ENCODE results near the gene TSPAN9.

TSPAN9 gene

DNA sequence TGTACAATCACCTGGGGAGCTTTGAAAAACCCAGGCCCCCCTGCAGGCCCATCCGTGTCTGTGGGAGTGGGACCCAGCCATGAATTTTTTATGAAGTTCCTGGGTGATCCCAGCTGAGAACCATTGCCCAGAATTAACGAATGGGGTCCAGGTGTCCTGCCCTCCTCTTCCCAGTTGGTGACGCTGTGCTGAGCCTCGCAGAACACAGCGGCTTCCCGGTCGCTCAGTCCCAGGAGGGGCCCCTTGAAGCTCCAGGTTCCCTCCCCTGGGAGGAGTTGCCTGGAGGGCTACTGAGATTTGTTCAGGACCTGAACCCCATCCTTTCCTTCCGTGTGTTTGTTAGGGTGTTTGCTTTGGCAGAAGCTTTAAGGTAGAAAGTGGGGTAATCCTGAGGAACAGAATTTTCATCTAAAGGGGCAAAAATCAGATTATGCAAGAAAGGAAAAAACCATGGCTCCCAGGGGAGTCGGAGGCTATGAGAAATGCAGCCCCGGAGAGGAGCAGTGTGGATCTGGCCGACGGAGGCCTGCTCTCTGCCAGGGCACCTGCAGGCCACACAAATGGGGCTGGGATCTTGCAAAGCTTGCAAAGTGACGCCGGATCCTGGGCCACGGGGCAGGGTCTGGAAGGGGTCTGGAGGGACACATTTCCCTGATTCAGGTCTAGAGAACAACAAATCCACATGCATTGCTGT is 249.1 kb downstream of the TSPAN9 start:
- no peak for DNase-seq

DNA sequence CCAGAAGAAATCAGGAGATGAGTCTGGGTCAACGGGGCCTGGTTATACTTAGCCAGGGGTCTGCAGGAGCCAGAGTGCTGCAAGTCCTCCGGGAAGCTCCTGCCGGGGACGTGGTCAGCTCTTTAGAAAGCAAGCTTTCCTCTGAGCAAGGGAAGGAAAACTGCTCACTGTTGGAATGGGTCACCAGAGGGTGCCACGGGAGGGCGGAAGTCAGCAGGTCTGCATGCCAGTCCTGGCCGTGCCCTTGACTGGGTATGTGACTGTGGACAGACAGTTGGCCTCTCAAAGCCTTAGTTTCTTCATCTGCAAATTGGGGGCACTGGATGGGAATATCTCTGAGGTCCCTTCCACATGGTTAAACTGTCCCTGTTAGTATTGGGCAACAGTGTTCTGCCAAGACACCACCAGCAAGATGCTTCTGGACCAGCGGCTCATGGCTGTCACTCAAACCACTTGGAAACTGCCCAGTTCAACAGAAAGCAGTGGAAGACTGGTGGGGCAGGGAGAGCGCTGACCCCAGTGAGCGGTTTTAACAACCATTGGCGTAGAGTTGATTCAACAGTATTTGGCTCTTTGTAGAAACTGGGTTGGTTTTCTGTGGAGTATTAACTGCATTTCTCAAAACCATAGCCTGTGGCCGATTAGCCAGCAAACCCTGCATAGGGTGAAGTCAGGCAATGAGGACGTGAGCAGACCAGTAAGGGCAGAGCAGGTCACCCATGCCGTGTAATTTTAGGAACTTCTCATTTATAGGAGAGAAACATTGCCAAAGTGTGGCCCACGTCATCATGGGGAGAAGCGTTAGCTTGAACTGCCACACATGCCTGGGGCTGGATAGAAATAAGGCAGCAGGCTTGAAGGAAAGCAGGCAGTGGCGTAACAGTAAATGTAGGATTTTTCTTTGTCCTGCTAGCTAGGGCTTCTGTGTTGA is 249.9 kb downstream of the TSPAN9 start:
- DNase-seq = no peak

DNA sequence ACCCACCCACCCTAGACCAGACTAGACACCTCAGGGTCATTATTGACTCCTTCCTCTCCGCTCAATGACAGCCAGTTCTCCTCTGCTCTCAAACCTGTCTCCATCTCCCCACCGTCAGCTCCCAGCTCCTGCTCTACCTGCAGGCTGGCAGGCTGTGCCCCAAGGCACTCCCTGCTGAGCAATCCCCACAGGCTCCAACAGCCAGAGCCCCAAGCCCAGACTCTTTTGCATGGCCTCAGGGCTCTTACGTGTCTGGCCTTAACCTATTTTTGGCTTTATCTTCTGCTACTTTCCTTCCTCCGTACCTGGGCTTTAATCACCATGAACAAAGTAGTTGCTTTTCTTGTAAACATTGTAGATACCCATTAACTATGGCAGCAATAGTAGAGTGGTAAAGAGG is 250.9 kb downstream of the TSPAN9 start:
- DNase-seq = no peak

DNA sequence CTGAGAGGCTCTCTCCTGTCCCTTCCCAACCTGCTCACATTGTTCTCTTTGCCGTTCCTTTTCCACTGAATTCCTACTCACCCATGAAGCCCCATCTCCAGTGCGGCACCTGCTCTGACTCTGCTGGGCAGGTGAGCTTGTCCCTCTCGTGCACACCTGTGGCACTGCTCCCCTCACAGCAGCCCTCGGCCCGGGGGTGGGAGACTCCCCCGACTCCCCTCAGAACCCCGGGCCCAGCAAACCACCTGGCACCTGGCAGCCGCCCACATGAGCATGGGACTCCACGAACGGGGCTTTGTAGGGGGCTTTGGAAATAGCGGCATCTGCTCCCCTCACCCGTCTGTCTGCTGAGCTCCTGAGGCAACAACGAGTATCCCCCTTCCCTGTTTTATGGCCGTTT is 251.4 kb downstream of the TSPAN9 start:
- DNase-seq = no peak

DNA sequence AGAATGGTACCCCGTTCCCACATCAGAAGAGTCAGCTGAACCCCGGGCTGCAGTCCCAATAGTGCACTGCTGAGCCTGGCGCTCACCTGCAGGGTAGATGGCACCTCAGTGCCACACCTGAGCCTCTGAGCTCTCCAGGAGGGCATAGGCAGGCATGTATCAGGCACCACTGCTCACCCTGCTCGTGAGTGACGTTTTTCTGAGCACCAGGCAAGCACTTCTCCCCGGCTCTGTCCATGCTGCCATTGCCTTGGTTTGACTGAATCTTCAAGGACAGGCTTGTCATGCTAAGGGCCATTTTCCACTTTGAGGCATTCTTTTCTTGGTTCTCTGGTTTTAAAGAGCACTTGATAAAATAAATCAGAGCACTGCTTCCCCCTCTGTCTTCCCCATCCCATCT is 252.2 kb downstream of the TSPAN9 start:
- no peak for DNase-seq

DNA sequence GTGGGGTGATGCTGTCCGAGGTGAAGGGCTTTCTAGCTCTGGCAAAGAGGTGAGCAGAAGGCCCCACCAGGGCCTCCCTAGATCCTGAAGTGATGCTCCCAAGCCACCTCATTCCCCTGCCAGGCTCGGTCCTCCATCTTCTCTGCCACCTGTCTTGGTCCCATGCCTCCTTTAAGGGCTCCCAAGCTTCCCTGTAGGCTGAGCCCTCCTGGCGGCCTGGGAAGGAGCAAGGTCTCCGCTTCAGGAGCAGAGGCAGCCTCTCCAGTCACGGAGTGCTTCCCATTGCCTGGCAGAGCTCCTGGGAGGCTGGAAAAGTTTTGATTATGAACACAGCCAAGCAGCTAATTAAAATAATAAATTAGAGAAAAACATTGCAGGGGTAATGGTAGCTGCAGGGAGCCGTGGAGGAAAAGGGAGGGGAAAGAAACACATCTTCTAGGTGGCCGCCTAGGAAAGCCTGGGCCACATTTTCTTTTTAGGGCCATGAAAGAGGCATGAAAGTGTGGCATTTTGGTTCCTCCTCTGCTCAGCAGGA is 253.9 kb downstream of the TSPAN9 start:
- no peak for DNase-seq

DNA sequence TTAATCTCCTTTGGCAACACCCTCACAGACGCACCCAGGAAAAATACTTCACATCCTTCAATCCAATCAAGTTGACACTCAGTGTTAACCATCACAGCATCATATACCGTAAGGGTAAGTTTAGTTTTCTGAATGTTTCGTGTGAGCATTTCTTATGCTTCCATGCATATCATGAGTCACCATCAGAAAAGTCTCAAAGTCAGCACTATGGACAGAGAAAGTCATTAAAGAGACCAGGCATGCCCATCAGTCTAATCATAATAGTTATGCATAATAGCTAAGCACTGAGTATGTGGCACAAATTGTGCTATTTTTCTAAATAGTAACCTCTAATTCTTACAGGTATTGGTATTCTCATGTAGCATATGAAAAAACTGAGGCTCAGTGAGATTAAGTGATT is 255.0 kb downstream of the TSPAN9 start:
- no peak for DNase-seq

DNA sequence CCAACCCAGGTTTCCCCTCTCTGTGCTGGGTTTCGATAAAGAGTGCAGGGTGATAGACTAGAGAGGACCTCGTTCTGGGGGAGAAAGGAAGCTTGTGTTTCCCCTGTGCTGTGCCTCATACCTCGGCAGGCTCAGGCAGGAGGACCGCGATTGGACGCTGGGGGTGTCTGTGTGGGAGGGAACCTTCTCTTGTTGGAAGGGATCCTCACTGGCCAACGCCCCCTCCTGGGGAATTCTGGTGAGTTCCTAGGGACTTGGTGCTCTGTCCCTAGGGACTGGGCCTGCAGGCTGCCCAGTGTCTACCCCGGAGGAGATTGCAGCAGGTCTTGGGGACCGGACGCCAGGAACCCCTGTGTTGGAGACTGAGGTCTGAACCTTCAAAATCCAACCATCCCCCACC is 256.4 kb downstream of the TSPAN9 start:
- no peak for DNase-seq

DNA sequence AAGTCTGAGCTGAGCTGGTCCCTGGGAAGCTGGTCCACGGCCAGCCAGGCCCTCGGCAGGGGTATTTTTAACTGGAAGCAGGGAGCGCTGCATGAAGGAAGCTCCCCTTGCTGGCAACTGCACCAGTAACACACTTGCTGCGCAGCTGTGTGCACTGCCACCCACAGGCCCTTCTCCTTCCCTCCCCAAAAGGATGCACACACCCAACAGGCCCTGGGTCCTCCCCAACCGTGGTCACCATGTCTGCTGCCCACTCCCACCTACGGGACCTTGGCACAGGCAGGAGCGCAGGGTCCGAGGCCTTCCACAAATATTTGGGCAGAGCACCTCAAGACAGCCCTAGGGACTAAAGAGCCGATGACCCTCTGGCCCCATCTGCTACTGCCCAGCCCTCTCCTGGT is 256.8 kb downstream of the TSPAN9 start:
- no peak for DNase-seq

DNA sequence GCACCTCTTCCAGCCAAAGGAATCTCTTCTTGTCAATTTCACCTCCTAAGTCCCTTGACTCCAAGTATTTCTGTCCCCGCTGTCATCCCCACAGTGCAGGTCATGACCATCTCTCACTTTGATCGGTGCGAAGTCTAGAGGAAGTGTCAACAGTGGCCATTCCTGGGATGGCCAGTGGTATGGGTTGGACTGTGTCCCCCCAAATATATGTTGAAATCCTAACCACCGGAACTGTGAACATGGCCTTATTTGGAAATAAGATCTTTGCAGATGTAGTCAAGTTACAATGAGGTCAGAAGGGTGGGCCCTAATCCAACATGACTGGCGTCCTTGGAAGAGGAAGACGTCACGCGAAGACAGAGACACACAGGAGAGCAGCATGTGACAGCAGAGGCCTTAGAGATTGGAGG is 257.9 kb downstream of the TSPAN9 start:
- no peak for DNase-seq
